ENCODE measurements around the gene RTL5.

- TF ChIP-seq GATA2 (IDR thresholded peaks at IDR 0.05; ENCODE audit: low read depth, low read length) (no peak), GATA3 (IDR thresholded peaks at IDR 0.05; ENCODE audit: low read depth, low read length) (no peak)
Observed at GRCh38 chrX:72080800-72081199, 50.9 kb downstream of the RTL5 start.

All from SH-SY5Y (cell line).